ENCODE results near the gene PIP4K2A.

DNA sequence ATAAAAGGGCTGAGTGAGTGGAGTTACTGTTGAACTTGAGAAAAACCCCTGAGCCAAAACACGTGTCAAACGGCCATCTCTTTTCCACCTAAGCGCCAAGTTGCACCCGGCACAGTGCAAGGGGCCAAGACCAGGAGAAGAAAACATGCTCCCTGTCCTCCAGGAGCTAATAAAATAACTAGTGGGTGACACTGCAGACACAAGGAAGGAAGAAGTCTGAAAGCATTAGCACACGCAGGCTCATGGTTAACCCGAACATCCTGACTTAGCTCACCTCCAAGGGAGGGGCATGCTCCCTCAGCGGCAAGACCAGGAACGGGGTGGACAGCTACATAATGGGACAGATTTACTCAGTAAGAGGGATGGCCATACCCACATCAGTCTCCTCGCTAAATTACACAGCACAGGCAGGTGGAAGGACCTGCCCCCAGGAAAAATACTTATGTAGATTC is 65.0 kb downstream of the PIP4K2A start:
- no peak for TF ChIP-seq POLR2A (IDR thresholded peaks at IDR 0.05)
- TF ChIP-seq, protein P1, sequence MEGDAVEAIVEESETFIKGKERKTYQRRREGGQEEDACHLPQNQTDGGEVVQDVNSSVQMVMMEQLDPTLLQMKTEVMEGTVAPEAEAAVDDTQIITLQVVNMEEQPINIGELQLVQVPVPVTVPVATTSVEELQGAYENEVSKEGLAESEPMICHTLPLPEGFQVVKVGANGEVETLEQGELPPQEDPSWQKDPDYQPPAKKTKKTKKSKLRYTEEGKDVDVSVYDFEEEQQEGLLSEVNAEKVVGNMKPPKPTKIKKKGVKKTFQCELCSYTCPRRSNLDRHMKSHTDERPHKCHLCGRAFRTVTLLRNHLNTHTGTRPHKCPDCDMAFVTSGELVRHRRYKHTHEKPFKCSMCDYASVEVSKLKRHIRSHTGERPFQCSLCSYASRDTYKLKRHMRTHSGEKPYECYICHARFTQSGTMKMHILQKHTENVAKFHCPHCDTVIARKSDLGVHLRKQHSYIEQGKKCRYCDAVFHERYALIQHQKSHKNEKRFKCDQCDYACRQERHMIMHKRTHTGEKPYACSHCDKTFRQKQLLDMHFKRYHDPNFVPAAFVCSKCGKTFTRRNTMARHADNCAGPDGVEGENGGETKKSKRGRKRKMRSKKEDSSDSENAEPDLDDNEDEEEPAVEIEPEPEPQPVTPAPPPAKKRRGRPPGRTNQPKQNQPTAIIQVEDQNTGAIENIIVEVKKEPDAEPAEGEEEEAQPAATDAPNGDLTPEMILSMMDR (IDR thresholded peaks at IDR 0.05): no peak
